Fibroblast of lung (primary cell): ENCODE measurements around the gene KIAA1958. TPM values are rescaled to one million over a fixed set of nuclear protein-coding genes. Genes with fewer than 3 reads are reported as not detected.

Source experiments
- DNase-seq, 2 donors: peaks; one replicate each; pipeline versions ENCODE4 v3.0.0 to v3.0.0-alpha.2; 2010; ENCODE audit warnings: low read depth in 2 of 2
- H2AFZ ChIP-seq: 2 replicates; pipeline ENCODE4 v1.5.1; 2012; ENCODE audit warnings: low read length, control low read depth, inconsistent platforms
- H3K27ac ChIP-seq: 2 replicates; pipeline ENCODE4 v1.5.1; 2011; ENCODE audit warnings: low read length, control low read depth; ENCODE audit not compliant: insufficient read depth
- H3K27me3 ChIP-seq: 2 replicates; pipeline ENCODE4 v1.5.1; 2011; ENCODE audit warnings: mild to moderate bottlenecking, low read length; ENCODE audit not compliant: control insufficient read depth, insufficient read depth
- H3K36me3 ChIP-seq: 2 replicates; pipeline ENCODE4 v1.5.1; 2011; ENCODE audit warnings: low read length; ENCODE audit not compliant: control insufficient read depth, insufficient read depth
- H3K4me1 ChIP-seq: 2 replicates; pipeline ENCODE4 v1.5.1; 2011; ENCODE audit warnings: low read length; ENCODE audit not compliant: control insufficient read depth, insufficient read depth; ENCODE audit errors: extremely low read depth
- H3K4me2 ChIP-seq: 2 replicates; pipeline ENCODE4 v1.5.1; 2011; ENCODE audit warnings: low read length, control low read depth; ENCODE audit not compliant: insufficient read depth; ENCODE audit errors: extremely low read depth
- H3K4me3 ChIP-seq, 4 experiments: fragments of 200-600 bp in 1 of 4; sonication (generic) in 1 of 4; replicated peaks in 1 of 4; 2 replicates each; pipeline ENCODE4 v1.5.1; 2011 to 2016; ENCODE audit warnings: low read length in 4 of 4, low read depth in 3 of 4, mild to moderate bottlenecking in 3 of 4, control low read depth in 2 of 4, inconsistent platforms in 1 of 4, mixed read lengths in 1 of 4; ENCODE audit not compliant: insufficient read depth in 1 of 4; ENCODE audit errors: control extremely low read depth in 1 of 4
- H3K79me2 ChIP-seq: 2 replicates; pipeline ENCODE4 v1.5.1; 2012; ENCODE audit warnings: mild to moderate bottlenecking, low read length, inconsistent platforms; ENCODE audit not compliant: control insufficient read depth, insufficient read depth
- H3K9ac ChIP-seq: 2 replicates; pipeline ENCODE4 v1.5.1; 2011; ENCODE audit warnings: mild to moderate bottlenecking, low read length, control low read depth; ENCODE audit not compliant: insufficient read depth
- H3K9me3 ChIP-seq: 2 replicates; pipeline ENCODE4 v1.5.1; 2012; ENCODE audit warnings: low read depth, low read length; ENCODE audit not compliant: control insufficient read depth, insufficient read depth
- H4K20me1 ChIP-seq: 2 replicates; pipeline ENCODE4 v1.5.1; 2011; ENCODE audit warnings: low read length; ENCODE audit not compliant: control insufficient read depth, insufficient read depth; ENCODE audit errors: extremely low read depth
- EZH2 ChIP-seq: IDR thresholded peaks from 2 replicates; pipeline ENCODE4 v1.5.1; 2012; ENCODE audit warnings: low read length, control low read depth, mild to moderate bottlenecking; ENCODE audit errors: missing control alignments
- polyA plus RNA-seq, 2 donors: library from polyadenylated mRNA; depleted of rRNA in 1 of 2; stranded (reverse) in 1 of 2; unstranded in 1 of 2; fragments of >200 nt; gene quantifications; 2 replicates each; pipeline ENCODE4 v1.2.1, GENCODE V29; 2011 to 2012; ENCODE audit warnings: missing spikeins in 1 of 2
- total RNA-seq: library from RNA; depleted of rRNA; stranded (reverse); fragments of >200 nt; gene quantifications from 2 replicates; pipeline ENCODE4 v1.2.1, GENCODE V29; 2014
- TF ChIP-seq, protein P1 (sequence below), 2 donors: IDR thresholded peaks in 1 of 2; conservative IDR thresholded peaks in 1 of 2; 1 replicate in 1 of 2; 2 replicates in 1 of 2; pipeline ENCODE4 v1.5.1; 2011 to 2012; ENCODE audit warnings: low read length in 2 of 2, control low read depth in 1 of 2, inconsistent platforms in 1 of 2, low read depth in 1 of 2, mild to moderate bottlenecking in 1 of 2

KIAA1958 gene
- total and polyA plus RNA-seq, 2 donors (not counting 1 experiment from before 2014, with no cell fraction given), result 0.75 to 3.0 TPM

- no peaks in the 10 kb centered on the region for H4K20me1 ChIP-seq
- TF ChIP-seq, protein P1, sequence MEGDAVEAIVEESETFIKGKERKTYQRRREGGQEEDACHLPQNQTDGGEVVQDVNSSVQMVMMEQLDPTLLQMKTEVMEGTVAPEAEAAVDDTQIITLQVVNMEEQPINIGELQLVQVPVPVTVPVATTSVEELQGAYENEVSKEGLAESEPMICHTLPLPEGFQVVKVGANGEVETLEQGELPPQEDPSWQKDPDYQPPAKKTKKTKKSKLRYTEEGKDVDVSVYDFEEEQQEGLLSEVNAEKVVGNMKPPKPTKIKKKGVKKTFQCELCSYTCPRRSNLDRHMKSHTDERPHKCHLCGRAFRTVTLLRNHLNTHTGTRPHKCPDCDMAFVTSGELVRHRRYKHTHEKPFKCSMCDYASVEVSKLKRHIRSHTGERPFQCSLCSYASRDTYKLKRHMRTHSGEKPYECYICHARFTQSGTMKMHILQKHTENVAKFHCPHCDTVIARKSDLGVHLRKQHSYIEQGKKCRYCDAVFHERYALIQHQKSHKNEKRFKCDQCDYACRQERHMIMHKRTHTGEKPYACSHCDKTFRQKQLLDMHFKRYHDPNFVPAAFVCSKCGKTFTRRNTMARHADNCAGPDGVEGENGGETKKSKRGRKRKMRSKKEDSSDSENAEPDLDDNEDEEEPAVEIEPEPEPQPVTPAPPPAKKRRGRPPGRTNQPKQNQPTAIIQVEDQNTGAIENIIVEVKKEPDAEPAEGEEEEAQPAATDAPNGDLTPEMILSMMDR (conservative IDR thresholded peaks at IDR 0.05 in 1 of 2, IDR thresholded peaks at IDR 0.05 in 1 of 2; ENCODE audit: low read depth in 1 of 2, low read length in 2 of 2), result no peak
- no peak for TF ChIP-seq EZH2
- H3K79me2 ChIP-seq, result no peaks in the 10 kb centered on the region
- H3K4me1 ChIP-seq, result no peaks in the 10 kb centered on the region
- H3K9ac ChIP-seq, result no peak overlapping the region
- H2AFZ ChIP-seq, result no peak overlapping the region
- H3K4me3 ChIP-seq, result no peak overlapping the region
- no peak overlapping the region for H3K27ac ChIP-seq
- H3K9me3 ChIP-seq, result no peaks in the 10 kb centered on the region
- H3K4me2 ChIP-seq, result no peak overlapping the region
- DNase-seq, result no peak
- H3K27me3 ChIP-seq, result no peaks in the 10 kb centered on the region
- no peaks in the 10 kb centered on the region for H3K36me3 ChIP-seq
Observed at GRCh38 chr9:112615584-112616266, 129.1 kb downstream of the KIAA1958 start.

- no peak for DNase-seq
- H2AFZ ChIP-seq, result no peak overlapping the region
- no peaks in the 10 kb centered on the region for H3K27me3 ChIP-seq
- no peaks in the 10 kb centered on the region for H4K20me1 ChIP-seq
- no peak overlapping the region for H3K9ac ChIP-seq
- H3K79me2 ChIP-seq, result no peaks in the 10 kb centered on the region
- no peak overlapping the region for H3K27ac ChIP-seq
- H3K4me3 ChIP-seq, result no peak overlapping the region
- no peaks in the 10 kb centered on the region for H3K36me3 ChIP-seq
- TF ChIP-seq EZH2, result no peak
- TF ChIP-seq, protein P1 (conservative IDR thresholded peaks at IDR 0.05 in 1 of 2, IDR thresholded peaks at IDR 0.05 in 1 of 2; ENCODE audit: low read depth in 1 of 2, low read length in 2 of 2), result no peak
- H3K9me3 ChIP-seq, result no peaks in the 10 kb centered on the region
- no peak overlapping the region for H3K4me2 ChIP-seq
- no peaks in the 10 kb centered on the region for H3K4me1 ChIP-seq
Observed at GRCh38 chr9:112617371-112617770, 130.7 kb downstream of the KIAA1958 start.

DNA sequence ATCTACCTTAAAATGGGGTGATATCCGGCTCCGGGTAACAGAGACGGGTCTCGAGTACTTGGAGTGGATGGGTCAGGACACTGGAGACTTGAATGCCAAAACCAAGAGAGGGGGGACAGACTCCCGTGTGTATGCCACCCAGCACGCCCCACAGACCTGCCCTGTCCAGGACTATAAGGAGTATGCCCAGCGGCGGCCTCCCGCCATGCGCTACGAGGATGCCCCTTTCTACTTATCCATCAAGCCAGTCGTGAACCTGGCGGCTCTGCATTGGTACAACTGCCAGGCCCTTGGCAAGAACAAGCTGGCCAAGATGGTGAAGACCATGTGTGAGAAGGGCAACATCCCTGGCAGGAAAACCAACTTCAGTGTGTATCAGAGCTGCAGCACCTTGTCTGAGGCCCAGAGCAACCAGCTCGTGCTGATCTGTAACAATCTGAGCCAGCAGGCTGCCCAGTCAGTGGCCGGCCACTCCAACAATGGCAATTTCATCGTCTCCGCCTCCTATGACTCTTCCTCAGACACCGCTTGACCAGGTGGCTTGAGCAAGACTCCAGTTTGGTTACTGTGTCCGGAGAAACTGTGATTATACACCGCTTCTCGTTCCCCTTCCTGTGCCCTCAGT is 131.9 kb downstream of the KIAA1958 start:
- H3K4me3 ChIP-seq, result no peak overlapping the region
- no peak for DNase-seq
- H3K27me3 ChIP-seq, result no peaks in the 10 kb centered on the region
- no peak overlapping the region for H2AFZ ChIP-seq
- no peak overlapping the region for H3K9ac ChIP-seq
- TF ChIP-seq, protein P1 (conservative IDR thresholded peaks at IDR 0.05 in 1 of 2, IDR thresholded peaks at IDR 0.05 in 1 of 2; ENCODE audit: low read depth in 1 of 2, low read length in 2 of 2), result no peak
- TF ChIP-seq EZH2, result no peak
- H3K4me1 ChIP-seq, result no peaks in the 10 kb centered on the region
- no peak overlapping the region for H3K4me2 ChIP-seq
- no peaks in the 10 kb centered on the region for H3K9me3 ChIP-seq
- H3K27ac ChIP-seq, result no peak overlapping the region
- no peaks in the 10 kb centered on the region for H3K79me2 ChIP-seq
- no peaks in the 10 kb centered on the region for H4K20me1 ChIP-seq
- H3K36me3 ChIP-seq, result no peaks in the 10 kb centered on the region
